Measurements from ENCODE around the gene FIZ1. TPM values are rescaled to one million over a fixed set of nuclear protein-coding genes. Genes with fewer than 3 reads are reported as not detected.
A peak's percentile ranks its signal among the peaks of the same experiment; 100 is the strongest.

Gene FIZ1
- total RNA-seq, 2 experiments from 2014 or later = 6.0 to 17.1 TPM

GRCh38 chr19:55581823-55582223 lies 17.5 kb downstream of the FIZ1 start:
- no peak for DNase-seq (ENCODE audit: low spot score)
- intact Hi-C loops (cut with micrococcal nuclease; ENCODE audit: unreplicated experiment) = loop anchor here (2.0 kb wide), 1 partner anchor 17 kb away; the partner anchor contains the start of gene FIZ1
- Histone ChIP-seq H3K4me2 (ENCODE audit: low read length) (no peak overlapping the region), H3K9me3 (ENCODE audit: low read length) (no peaks in the 10 kb centered on the region), H3K4me1 (ENCODE audit: insufficient read depth, low read length, poor library complexity, severe bottlenecking) (peaks cover 27% of the 10 kb centered on the region), H3K79me2 (ENCODE audit: insufficient read depth, low read depth, low read length) (peaks cover 9% of the 10 kb centered on the region; the same call in 1 of the 2 replicates), H2AFZ (ENCODE audit: low read length) (no peak overlapping the region), H4K20me1 (ENCODE audit: insufficient read depth, low read length) (peaks cover 4% of the 10 kb centered on the region; the same call in 1 of the 2 replicates), H3K36me3 (ENCODE audit: insufficient read depth, low read length) (peaks cover 11% of the 10 kb centered on the region), H3K27ac (ENCODE audit: low read depth, low read length, poor library complexity, severe bottlenecking) (no peak overlapping the region), H3K4me3 (ENCODE audit: low read depth, low read length, poor library complexity, severe bottlenecking) (no peak overlapping the region), H3K9me2 (ENCODE audit: insufficient read depth, low read length) (no peaks in the 10 kb centered on the region)
- BruUV-seq (replicated peaks) = no TSS peak
- TF ChIP-seq CTCF (conservative IDR thresholded peaks at IDR 0.05; ENCODE audit: low read length) = no peak
- no peak for TF ChIP-seq EZH2phosphoT487 (IDR thresholded peaks at IDR 0.05; ENCODE audit: borderline replicate concordance, low read depth, low read length)
- ChIA-PET POLR2A (no interaction called here), CTCF (ENCODE audit: unreplicated experiment) (no interaction called here)

GRCh38 chr19:55581145-55581822 lies 18.0 kb downstream of the FIZ1 start:
- CTCF ChIA-PET (ENCODE audit: unreplicated experiment) = no interaction called here
- BruUV-seq (replicated peaks) = no TSS peak
- no peak for DNase-seq (ENCODE audit: low spot score)

More at GRCh38 chr19:55581145-55581822, 18.0 kb downstream of the FIZ1 start:
- Histone ChIP-seq H3K4me1 (ENCODE audit: insufficient read depth, low read length, poor library complexity, severe bottlenecking) (peaks cover 22% of the 10 kb centered on the region), H4K20me1 (ENCODE audit: insufficient read depth, low read length) (peaks cover 4% of the 10 kb centered on the region; the same call in 1 of the 2 replicates), H3K9me2 (ENCODE audit: insufficient read depth, low read length) (no peaks in the 10 kb centered on the region), H3K36me3 (ENCODE audit: insufficient read depth, low read length) (peaks cover 15% of the 10 kb centered on the region), H2AFZ (ENCODE audit: low read length) (peak overlapping the region; percentile 86), H3K4me3 (ENCODE audit: low read depth, low read length, poor library complexity, severe bottlenecking) (peak overlapping the region; percentile 88), H3K9me3 (ENCODE audit: low read length) (no peaks in the 10 kb centered on the region), H3K4me2 (ENCODE audit: low read length) (peak overlapping the region; percentile 91), H3K27ac (ENCODE audit: low read depth, low read length, poor library complexity, severe bottlenecking) (peak overlapping the region; percentile 49), H3K79me2 (ENCODE audit: insufficient read depth, low read depth, low read length) (peaks cover 9% of the 10 kb centered on the region; the same call in 1 of the 2 replicates)
- TF ChIP-seq EZH2phosphoT487 (IDR thresholded peaks at IDR 0.05; ENCODE audit: borderline replicate concordance, low read depth, low read length) = no peak
- TF ChIP-seq CTCF (conservative IDR thresholded peaks at IDR 0.05; ENCODE audit: low read length) = no peak
- POLR2A ChIA-PET = interaction anchor here (0.7 kb wide), 1 partner anchor 310 kb away, joined by 3 read pairs; no protein-coding TSS in a partner anchor
- intact Hi-C loops (cut with micrococcal nuclease; ENCODE audit: unreplicated experiment) = loop anchor here (2.0 kb wide), 1 partner anchor 18 kb away; the partner anchor contains the start of gene FIZ1
